ENCODE data around the gene FBXL17.
"Not testable (repeated sequence)": the region's sequence is repeated elsewhere in the genome, so short reads cannot be mapped to it uniquely, and the experiment has no call there.

FBXL17 gene

DNA sequence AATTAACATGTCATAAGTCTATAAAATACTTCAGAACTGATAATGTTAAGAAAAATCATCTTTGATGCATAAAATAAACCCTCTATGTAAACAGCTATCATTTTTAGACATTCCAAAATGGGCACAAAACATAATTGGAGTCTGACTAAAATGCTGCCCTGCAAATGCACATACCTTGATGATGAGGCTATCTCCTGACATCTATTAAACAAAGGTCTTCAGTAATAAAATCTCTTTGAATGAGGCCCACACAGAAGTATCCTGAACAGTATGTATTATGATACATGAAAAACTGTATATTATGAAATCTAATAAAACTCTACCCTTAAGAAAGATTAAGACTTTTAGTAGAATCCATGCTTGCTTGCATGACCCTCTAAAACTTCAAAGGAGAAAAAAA lies 66.1 kb downstream of the FBXL17 start:
- in situ Hi-C loops (cut with HindIII; ENCODE audit: low sequenced_read_pairs) = no loop called here

GRCh38 chr5:108312258-108312657 lies 69.6 kb downstream of the FBXL17 start:
- in situ Hi-C loops (cut with HindIII; ENCODE audit: low sequenced_read_pairs) = no loop called here

GRCh38 chr5:108311682-108312081 lies 70.2 kb downstream of the FBXL17 start:
- in situ Hi-C loops (cut with HindIII; ENCODE audit: low sequenced_read_pairs) = no loop called here

DNA sequence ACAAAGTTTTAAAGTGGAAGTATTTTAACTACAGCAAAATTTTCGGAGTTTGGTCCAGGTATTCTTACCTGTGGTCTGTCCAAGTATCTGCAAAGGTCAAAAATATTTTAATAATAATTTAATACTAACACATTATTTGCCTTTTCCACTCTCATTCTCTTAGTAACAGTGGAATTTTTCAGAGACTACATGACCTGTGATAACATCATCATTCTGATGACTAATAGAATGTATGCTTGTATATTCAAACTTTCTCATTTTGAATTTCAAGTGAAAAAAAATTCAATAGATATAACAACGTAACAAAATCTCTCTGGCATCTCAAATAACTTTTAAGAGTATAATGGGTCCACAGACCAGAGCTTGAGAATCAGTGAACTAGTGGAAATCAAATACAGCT lies 78.3 kb downstream of the FBXL17 start:
- in situ Hi-C loops (cut with HindIII; ENCODE audit: low sequenced_read_pairs) = no loop called here

GRCh38 chr5:108303086-108303485 lies 78.8 kb downstream of the FBXL17 start:
- in situ Hi-C loops (cut with HindIII; ENCODE audit: low sequenced_read_pairs) = no loop called here

GRCh38 chr5:108297042-108297601 lies 84.8 kb downstream of the FBXL17 start:
- in situ Hi-C loops (cut with HindIII; ENCODE audit: low sequenced_read_pairs) = no loop called here

DNA sequence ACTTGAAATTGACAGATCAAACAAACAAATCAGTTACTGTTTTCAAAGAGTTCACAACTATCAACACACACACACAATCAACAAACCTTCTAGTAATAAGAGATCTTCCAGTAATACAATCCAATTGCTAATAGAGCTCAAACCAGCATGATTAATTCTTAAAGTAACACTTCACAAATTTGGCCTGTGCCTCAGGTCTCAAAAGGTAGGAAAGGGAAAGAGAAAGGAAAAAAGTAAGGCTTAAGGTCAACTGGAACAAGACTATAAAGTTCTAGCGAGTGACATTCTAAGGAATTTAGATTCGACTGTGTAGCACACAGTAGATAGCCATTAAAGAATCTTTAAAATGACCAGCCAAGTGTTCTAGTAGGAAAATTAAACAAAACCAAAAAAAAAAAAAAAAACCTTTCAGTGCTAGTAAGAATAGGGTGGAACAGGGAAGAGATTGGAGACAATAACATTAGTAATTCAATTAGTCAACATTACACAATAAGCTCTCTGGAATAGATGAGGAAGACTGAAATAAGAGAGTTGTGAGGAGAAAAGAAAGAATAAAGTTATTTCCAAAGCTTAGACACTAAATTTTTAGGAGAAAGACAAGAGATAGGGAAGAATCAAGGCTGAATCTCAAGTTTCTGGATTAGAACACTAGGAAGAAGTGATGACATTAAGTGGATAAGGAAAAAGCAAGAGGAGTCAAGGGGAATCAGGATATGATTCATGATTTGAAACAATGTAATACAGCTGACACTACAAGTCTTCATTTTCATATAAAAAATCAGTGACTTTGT lies 86.1 kb downstream of the FBXL17 start:
- in situ Hi-C loops (cut with HindIII; ENCODE audit: low sequenced_read_pairs) = no loop called here

- in situ Hi-C loops (cut with HindIII; ENCODE audit: low sequenced_read_pairs) = no loop called here
These were observed 100.8 kb downstream of the FBXL17 start for GRCh38 chr5:108280960-108281569.

DNA sequence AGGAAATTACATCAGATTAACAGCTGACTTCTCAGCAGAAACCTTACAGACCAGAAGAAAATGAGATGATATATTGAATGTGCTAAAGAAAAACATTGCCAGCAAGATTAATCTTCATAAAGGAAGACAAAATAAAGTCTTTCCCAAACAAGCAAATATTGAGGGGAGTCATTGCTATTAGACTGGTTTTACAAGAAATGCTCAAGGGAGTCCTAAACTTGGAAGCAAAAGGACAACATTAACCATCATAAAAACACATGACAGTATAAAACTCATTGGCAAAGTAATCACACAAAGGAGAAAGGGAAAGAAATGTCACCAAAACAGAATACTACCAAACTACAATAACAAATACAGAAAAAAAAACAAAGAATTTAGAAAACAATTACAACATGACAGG lies 101.7 kb downstream of the FBXL17 start:
- in situ Hi-C loops (cut with HindIII; ENCODE audit: low sequenced_read_pairs) = no loop called here

GRCh38 chr5:108278285-108279240 lies 103.3 kb downstream of the FBXL17 start:
- in situ Hi-C loops (cut with HindIII; ENCODE audit: low sequenced_read_pairs) = no loop called here

- in situ Hi-C loops (cut with HindIII; ENCODE audit: low sequenced_read_pairs) = no loop called here
These were observed 105.5 kb downstream of the FBXL17 start for GRCh38 chr5:108276187-108277050.

DNA sequence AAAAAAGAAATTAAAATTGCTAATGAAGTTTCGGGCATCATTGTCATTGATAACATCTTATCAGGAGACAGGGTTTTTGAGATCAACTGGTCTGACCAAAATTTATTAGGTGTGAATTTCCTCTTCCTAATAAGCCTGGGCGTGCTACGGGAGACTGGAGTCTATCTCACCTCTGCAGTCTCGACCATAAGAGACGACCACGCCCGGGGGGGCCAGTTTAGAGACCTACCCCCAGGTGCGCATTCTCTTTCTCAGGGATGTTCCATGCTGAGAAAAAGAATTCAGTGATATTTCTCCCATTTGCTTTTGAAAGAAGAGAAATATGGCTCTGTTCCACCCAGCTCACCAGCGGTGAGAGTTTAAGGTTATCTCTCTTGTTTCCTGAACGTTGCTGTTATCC lies 107.8 kb downstream of the FBXL17 start:
- in situ Hi-C loops (cut with HindIII; ENCODE audit: low sequenced_read_pairs) = not testable (repeated sequence)

- in situ Hi-C loops (cut with HindIII; ENCODE audit: low sequenced_read_pairs) = no loop called here
These were observed 110.8 kb downstream of the FBXL17 start for GRCh38 chr5:108271127-108271526.

- in situ Hi-C loops (cut with HindIII; ENCODE audit: low sequenced_read_pairs) = no loop called here
These were observed 115.7 kb downstream of the FBXL17 start for GRCh38 chr5:108266242-108266641.

- in situ Hi-C loops (cut with HindIII; ENCODE audit: low sequenced_read_pairs) = no loop called here
These were observed 117.4 kb downstream of the FBXL17 start for GRCh38 chr5:108264533-108264932.

DNA sequence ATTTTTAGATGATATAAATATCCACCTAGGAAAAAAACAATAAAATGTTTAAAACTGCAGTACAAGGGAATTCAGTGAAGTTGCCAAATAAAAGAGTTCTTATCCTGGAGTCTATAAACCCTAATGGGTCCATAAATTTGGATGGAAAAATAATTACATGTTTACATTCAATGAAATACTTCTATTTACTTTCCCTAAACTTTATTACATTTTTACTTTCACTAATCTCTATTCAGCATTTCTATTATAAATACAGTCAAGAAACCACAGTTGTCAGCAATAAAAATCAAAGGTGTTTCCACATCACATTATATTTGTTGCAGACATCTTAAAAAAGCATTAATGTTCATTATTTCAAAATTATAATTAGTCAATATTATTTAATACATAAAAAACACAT lies 118.6 kb downstream of the FBXL17 start:
- in situ Hi-C loops (cut with HindIII; ENCODE audit: low sequenced_read_pairs) = no loop called here

DNA sequence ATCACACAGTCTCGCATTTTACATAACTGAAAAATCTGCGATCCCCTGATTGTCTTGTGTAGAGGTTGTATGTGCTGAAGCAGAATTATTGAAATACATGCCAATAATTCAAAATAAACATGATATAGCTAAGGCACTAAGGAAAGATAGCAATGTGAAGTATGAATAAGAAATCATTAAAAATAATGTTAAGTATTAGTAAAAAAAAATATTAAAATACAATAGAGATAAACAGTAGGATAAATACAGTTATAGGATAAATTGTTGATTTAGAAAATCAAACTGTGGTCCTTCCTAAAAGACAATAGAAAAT lies 121.1 kb downstream of the FBXL17 start:
- in situ Hi-C loops (cut with HindIII; ENCODE audit: low sequenced_read_pairs) = no loop called here

DNA sequence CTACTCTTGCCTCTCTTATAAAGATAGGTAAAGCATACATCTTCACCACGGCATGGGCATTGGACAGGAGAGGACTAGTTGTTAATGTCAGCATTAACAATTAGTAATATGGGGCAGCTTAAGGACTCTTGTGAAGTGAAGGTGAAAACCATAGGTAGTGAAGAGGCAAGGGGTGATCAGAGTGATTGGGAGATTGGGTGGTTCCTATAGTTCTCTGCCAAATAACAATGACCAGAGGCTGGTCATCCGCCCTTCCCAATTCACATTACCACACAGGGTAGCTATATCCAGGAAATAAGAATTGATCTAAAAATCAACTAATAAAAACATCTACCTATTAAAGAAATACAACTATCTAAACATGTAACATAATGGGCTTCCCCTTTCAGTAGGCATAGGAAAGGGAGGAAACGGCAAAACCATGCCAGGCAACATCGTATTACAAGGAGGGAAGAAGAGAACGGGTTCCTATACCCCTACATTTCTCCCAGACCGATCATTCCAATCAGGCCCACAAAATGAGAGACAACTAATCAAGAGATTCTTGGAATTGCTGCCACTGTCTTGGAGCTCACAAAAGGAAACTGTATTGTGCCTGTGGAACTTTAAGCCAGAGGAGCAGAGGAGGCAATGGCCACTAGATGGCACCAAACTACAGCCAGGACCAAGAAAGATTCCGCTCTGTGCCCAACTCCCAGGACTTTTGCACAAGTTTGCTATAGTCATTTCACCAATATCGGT lies 121.6 kb downstream of the FBXL17 start:
- in situ Hi-C loops (cut with HindIII; ENCODE audit: low sequenced_read_pairs) = no loop called here

GRCh38 chr5:108259306-108259705 lies 122.6 kb downstream of the FBXL17 start:
- in situ Hi-C loops (cut with HindIII; ENCODE audit: low sequenced_read_pairs) = no loop called here

DNA sequence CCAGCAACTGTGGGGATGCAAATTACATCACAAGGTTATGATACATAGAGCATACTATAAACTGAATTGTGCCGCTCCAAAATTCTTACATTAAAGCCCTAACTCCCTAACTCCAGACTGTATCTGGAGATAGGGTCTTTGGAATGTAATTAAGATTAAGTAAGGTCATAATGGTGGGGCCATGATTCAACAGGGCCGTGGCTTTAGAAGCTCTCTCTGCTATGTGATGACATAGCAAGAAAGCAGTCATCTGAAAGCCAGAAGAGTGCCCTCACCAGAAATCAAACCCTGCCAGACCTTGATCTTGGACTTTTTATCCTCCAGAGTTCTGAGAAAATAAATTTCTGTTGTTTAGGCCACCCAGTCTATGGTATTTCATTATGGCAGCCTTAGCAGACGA lies 123.9 kb downstream of the FBXL17 start:
- in situ Hi-C loops (cut with HindIII; ENCODE audit: low sequenced_read_pairs) = no loop called here

Data from endothelial cell of hepatic sinusoid (primary cell).